ENCODE measurements around the gene GGA1. TPM values are rescaled to one million over a fixed set of nuclear protein-coding genes. Genes with fewer than 3 reads are reported as not detected.

The GGA1 gene
- total RNA-seq, 2 donors from 2014 or later, result 59.9 to 61.2 TPM

- DNase-seq (ENCODE audit: low spot score) (no peak), ATAC-seq (ENCODE audit: insufficient number of reproducible peaks, low FRiP score, low read depth) (no peak)
- TF ChIP-seq CTCF (IDR thresholded peaks at IDR 0.05), result no peak
- H3K4me1 ChIP-seq (ENCODE audit: control insufficient read depth in 1 of 2, low read depth in 2 of 2), result peaks cover 30 to 46% of the 10 kb centered on the region in 2 donors
- peaks cover 14% of the 10 kb centered on the region for H3K36me3 ChIP-seq
- no peak overlapping the region for H3K27ac ChIP-seq
- H3K27me3 ChIP-seq (replicated peaks; ENCODE audit: insufficient read depth), result no peaks in the 10 kb centered on the region
- H3K4me3 ChIP-seq, result no peak overlapping the region
- H3K9me3 ChIP-seq, result no peaks in the 10 kb centered on the region
Measured at GRCh38 chr22:37629928-37630327, 21.3 kb downstream of the GGA1 start.

GRCh38 chr22:37630839-37631435 is 22.3 kb downstream of the GGA1 start:
- ATAC-seq (ENCODE audit: insufficient number of reproducible peaks, low FRiP score, low read depth) (no peak), DNase-seq (ENCODE audit: low spot score) (no peak)
- no peak overlapping the region for H3K27ac ChIP-seq
- no peak overlapping the region for H3K4me3 ChIP-seq
- TF ChIP-seq CTCF (IDR thresholded peaks at IDR 0.05), result no peak
- H3K36me3 ChIP-seq, result peaks cover 14% of the 10 kb centered on the region
- H3K9me3 ChIP-seq, result no peaks in the 10 kb centered on the region
- peaks cover 27 to 41% of the 10 kb centered on the region in 2 donors for H3K4me1 ChIP-seq (ENCODE audit: control insufficient read depth in 1 of 2, low read depth in 2 of 2)
- H3K27me3 ChIP-seq (replicated peaks; ENCODE audit: insufficient read depth), result no peaks in the 10 kb centered on the region

- no peak for TF ChIP-seq CTCF (IDR thresholded peaks at IDR 0.05)
- Histone ChIP-seq H3K27ac (no peak overlapping the region), H3K4me1 (ENCODE audit: control insufficient read depth in 1 of 2, low read depth in 2 of 2) (peaks cover 23 to 35% of the 10 kb centered on the region in 2 donors), H3K36me3 (peaks cover 14% of the 10 kb centered on the region), H3K9me3 (no peaks in the 10 kb centered on the region), H3K27me3 (replicated peaks; ENCODE audit: insufficient read depth) (no peaks in the 10 kb centered on the region), H3K4me3 (no peak overlapping the region)
- ATAC-seq (ENCODE audit: insufficient number of reproducible peaks, low FRiP score, low read depth) (no peak), DNase-seq (ENCODE audit: low spot score) (no peak)
Measured at GRCh38 chr22:37631448-37632173, 23.0 kb downstream of the GGA1 start.

DNA sequence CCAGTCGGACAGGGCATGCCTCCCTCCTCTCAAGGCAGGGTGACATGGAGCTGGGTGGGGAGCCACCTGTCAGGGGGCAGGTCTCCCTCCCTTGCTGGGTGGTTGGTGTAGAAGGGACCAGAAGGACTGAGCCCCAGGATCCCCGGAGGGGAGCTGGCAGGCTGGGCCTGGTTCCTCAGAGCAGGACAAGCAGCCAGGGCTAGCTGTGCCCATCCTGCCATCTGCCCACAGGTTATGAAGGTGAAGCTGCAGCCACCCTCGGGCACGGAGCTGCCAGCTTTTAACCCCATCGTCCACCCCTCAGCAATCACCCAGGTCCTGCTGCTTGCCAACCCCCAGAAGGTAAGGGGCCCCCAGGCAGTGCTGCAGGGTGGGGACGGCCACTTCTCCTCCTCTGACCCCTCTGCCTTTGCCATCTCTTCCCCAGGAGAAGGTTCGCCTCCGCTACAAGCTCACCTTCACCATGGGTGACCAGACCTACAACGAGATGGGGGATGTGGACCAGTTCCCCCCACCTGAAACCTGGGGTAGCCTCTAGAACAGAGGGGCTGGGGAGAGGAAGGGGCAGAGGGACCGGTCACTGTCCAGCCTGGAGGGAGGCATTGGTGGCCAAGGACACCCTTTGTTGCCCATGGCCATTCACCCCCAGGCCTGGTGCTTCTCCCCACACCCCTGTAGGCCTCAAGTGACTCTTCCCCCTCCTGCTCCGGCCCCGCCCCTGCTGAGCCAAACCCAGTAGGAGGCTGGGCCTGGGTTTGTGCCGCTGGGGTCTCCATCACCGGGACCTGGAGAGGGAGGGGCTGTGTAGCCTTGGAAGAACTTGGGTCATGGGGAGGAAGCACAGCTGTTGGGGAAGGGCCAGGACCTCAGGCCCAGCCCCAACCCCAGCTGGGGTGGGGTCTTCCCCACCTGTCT is 23.8 kb downstream of the GGA1 start:
- no peak overlapping the region for H3K4me3 ChIP-seq
- no peak for TF ChIP-seq CTCF (IDR thresholded peaks at IDR 0.05)
- ATAC-seq (ENCODE audit: insufficient number of reproducible peaks, low FRiP score, low read depth), result no peak
- no peaks in the 10 kb centered on the region for H3K9me3 ChIP-seq
- H3K36me3 ChIP-seq, result peaks cover 14% of the 10 kb centered on the region
- H3K27ac ChIP-seq, result peak overlapping the region; percentile 71 to 83
- H3K4me1 ChIP-seq (ENCODE audit: control insufficient read depth in 1 of 2, low read depth in 2 of 2), result peaks cover 16 to 26% of the 10 kb centered on the region in 2 donors
- no peaks in the 10 kb centered on the region for H3K27me3 ChIP-seq (replicated peaks; ENCODE audit: insufficient read depth)
- no peak for DNase-seq (ENCODE audit: low spot score)
